Right cardiac atrium (tissue), 5 donors: ENCODE data around the gene RGS14. TPM values are rescaled to one million over a fixed set of nuclear protein-coding genes. Genes with fewer than 3 reads are reported as not detected.

Source experiments
- ATAC-seq, 2 donors: fragments of 200-7000 bp; cut with Tn5 transposase; one replicate each; pipeline versions ENCODE4 v1.8.0 to v1.9.1; 2020; ENCODE audit warnings: moderate library complexity in 2 of 2, mild to moderate bottlenecking in 1 of 2
- DNase-seq, 3 donors: peaks; one replicate each; pipeline ENCODE4 v3.0.0-alpha.2; 2020
- H3K27ac ChIP-seq: one replicate; pipeline ENCODE4 v1.5.1; 2013; ENCODE audit warnings: mild to moderate bottlenecking, low read length, control low read depth, moderate library complexity
- H3K27me3 ChIP-seq: one replicate; pipeline ENCODE4 v1.6.1; 2013; ENCODE audit not compliant: control insufficient read depth, insufficient read depth
- H3K4me1 ChIP-seq: one replicate; pipeline ENCODE4 v1.6.1; 2013; ENCODE audit warnings: low read length; ENCODE audit not compliant: control insufficient read depth, insufficient read depth
- H3K4me3 ChIP-seq: one replicate; pipeline ENCODE4 v1.5.1; 2013; ENCODE audit warnings: low read length, control low read depth
- H3K9me3 ChIP-seq: one replicate; pipeline ENCODE4 v1.6.1; 2013; ENCODE audit warnings: low read length; ENCODE audit not compliant: control insufficient read depth
- WGBS: extraction: QIAGEN DNeasy Blood & Tissue Kit; methylation state at CpG from one replicate; pipeline ENCODE4 v1.1.7; 2013; 5-methylcytosine and 5-hydroxymethylcytosine counted together
- intact Hi-C, 4 donors: fragments of 100-400 bp; cut with DNase I; formaldehyde crosslinking; loops; one replicate each; pipeline versions ENCODE4 v1.11.0 to v1.14.0; 2022 to 2023
- long read RNA-seq, 4 donors: library from polyadenylated mRNA; unstranded; transcript quantifications; one replicate each; pipeline ENCODE4 v2.0.0, GENCODE V29; 2020 to 2021
- polyA plus RNA-seq: library from polyadenylated mRNA; stranded (reverse); fragments of 200-250 nt; gene quantifications from one replicate; pipeline ENCODE4 v1.2.3, GENCODE V29; 2013
- total RNA-seq, 4 donors: library from RNA; stranded (reverse); fragmentation: NEBNext Ultra II Directional; extraction: Animal tissue kit (Norgen Biotek cat#: 25700); gene quantifications; one replicate each; pipeline ENCODE4 v1.2.1, GENCODE V29; 2021
- donor health status: healthy with polysubstance abuse.
- donor health status: DM: no; HTN: yes; CAD: no.
- donor health status: DM: no; HTN: no; CAD: no.
- donor health status: DM: no; HTN: yes; CAD: no; lungs with severe emphysema.
- donor health status: DM: yes; HTN: yes; CAD: no.

Gene RGS14
- total RNA-seq (1 to 10 TPM; 3.8 to 5.1 (median 4.2) TPM), polyA plus RNA-seq (4.6 TPM)
- long read RNA-seq, donor 1, partial matches to known transcripts = 4 of 10 reads
- long read RNA-seq, donor 1, other reads (novel, unspliced or antisense) = 3 of 10 reads
- long read RNA-seq, donor 2, partial matches to known transcripts = 0 of 3 reads
- long read RNA-seq, donor 2, other reads (novel, unspliced or antisense) = 2 of 3 reads
- long read RNA-seq, donor 3, partial matches to known transcripts = 1 of 8 reads
- long read RNA-seq, donor 3, other reads (novel, unspliced or antisense) = 6 of 8 reads
- long read RNA-seq, donor 4, partial matches to known transcripts = 2 of 4 reads
- long read RNA-seq, donor 4, other reads (novel, unspliced or antisense) = 2 of 4 reads

- intact Hi-C loops = no loop called here
- 49% methylated on average over 37 of the region's 37 CpGs for WGBS
- H3K4me3 ChIP-seq = no peak within 1 kb of the TSS
- H3K4me1 ChIP-seq = no peaks in the 10 kb centered on the region
- H3K27me3 ChIP-seq = no peaks in the 10 kb centered on the region
- ATAC-seq (peak; percentile 42 to 50), DNase-seq (peak in 2 of 3 donors; percentile 66 to 79)
- no peaks in the 10 kb centered on the region for H3K9me3 ChIP-seq
- no peak within 1 kb of the TSS for H3K27ac ChIP-seq
Measured at GRCh38 chr5:177357459-177358351, at the start of gene RGS14. RGS14 (plus strand) TSS chr5:177357924; CDS start chr5:177358025, 101 bp downstream.

DNA sequence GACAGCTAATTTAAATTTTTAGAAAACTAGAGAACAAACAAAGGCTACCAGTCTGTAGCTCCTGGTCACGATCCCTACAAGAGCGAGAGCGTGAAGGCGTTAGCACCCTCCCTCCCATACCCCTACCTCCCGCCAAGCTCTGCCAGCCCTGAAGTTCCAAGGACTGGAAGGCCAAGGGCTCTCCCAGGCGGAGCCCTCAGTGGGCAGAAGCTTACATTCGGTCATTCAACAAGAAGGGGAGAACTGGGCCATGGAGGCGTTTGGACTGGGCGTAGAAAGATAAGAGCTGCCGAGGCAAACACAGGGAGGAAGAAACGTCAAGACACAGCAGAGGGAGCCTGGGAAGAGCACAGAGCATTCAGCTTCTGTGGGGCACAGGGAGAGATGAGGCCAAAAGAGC is 49.0 kb upstream of the RGS14 start:
- no peak overlapping the region for H3K4me3 ChIP-seq
- no peaks in the 10 kb centered on the region for H3K9me3 ChIP-seq
- peaks cover 7% of the 10 kb centered on the region for H3K4me1 ChIP-seq
- WGBS = 83% methylated on average over 11 of the region's 11 CpGs
- H3K27me3 ChIP-seq = no peaks in the 10 kb centered on the region
- ATAC-seq = no peak
- no peak overlapping the region for H3K27ac ChIP-seq
- peak in 1 of 3 donors; percentile 19 for DNase-seq
- intact Hi-C loops = loop anchor here in 1 of 4 donors (10.0 kb wide), 1 partner anchor 194 kb away; no protein-coding TSS in a partner anchor

DNA sequence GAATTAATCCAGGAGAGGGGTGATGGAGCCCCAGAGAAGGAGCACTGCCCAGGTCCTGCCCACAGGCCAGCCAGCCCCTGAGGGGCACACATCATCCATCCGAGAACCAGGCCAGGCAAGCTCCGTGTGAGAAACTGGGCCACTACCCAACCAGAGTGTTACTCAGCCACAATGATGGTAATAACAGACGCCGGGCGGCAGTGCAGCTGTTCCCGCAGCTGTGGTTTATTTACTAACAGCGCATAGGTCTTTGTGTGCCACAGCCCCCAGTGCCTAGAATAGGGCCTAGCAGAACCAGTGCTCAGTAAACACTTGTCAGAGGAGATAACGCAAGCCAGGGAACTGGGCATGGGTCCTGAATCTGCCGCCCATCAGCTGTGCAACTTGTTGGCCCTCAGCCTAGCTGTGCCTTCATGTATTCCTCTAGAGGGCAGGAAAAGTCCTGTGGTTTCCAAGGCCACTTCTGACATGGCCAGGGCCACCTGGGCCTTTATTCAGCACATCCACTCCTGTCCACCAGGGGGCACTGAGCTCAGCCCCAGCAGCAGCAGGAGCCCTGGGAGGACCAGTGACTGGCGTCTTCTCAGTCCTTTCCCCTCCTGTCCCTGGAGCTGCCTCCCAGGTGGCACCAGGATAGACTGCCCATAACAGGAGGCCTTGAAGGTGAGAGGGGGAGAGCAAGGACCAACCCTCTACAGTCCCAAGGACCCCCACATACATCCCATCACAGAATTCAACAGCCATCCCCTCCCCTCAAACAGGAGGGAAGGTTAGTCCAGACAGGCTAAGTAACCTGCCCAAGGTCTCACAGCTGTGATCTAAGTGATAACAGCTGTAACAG is 48.2 kb upstream of the RGS14 start:
- intact Hi-C loops = loop anchor here in 2 of 4 donors (10.0 kb wide), 2 partner anchors 195 kb away; partner anchors contain the start of gene DOK3 (in 1 of the 2)
- no peaks in the 10 kb centered on the region for H3K9me3 ChIP-seq
- no peak overlapping the region for H3K4me3 ChIP-seq
- peaks cover 3% of the 10 kb centered on the region for H3K4me1 ChIP-seq
- ATAC-seq (peak in 1 of 2 donors; percentile 15), DNase-seq (peak; percentile 63 to 80 (median 78))
- no peak overlapping the region for H3K27ac ChIP-seq
- no peaks in the 10 kb centered on the region for H3K27me3 ChIP-seq
- 61% methylated on average over 10 of the region's 10 CpGs for WGBS

DNA sequence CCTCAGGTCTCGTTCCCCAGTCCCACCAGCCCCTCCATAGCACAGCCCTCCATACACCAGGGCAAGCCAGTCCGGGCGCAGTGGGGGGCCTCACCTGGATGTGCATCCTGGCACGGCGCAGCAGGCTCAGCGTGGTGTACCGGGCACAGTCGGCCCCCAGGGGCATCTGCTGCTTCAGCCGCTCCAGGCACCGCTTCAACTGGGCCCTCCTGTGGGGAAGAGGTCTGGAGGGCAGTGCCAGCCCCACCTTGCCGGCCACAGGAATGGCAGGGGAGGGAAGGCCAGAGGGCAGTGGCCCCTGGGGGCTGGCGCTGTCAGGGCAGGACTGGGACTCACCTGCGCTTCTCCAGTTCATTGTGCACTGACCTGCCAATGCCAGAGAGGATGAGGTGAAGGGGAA is 47.4 kb upstream of the RGS14 start:
- no peaks in the 10 kb centered on the region for H3K27me3 ChIP-seq
- 90% methylated on average over 13 of the region's 13 CpGs for WGBS
- ATAC-seq = no peak
- H3K4me1 ChIP-seq = peaks cover 3% of the 10 kb centered on the region
- intact Hi-C loops = loop anchor here in 1 of 4 donors (10.0 kb wide), 1 partner anchor 194 kb away; the partner anchor contains the start of gene DOK3
- DNase-seq = peak in 1 of 3 donors; percentile 69
- H3K4me3 ChIP-seq = no peak overlapping the region
- H3K27ac ChIP-seq = no peak overlapping the region
- H3K9me3 ChIP-seq = no peaks in the 10 kb centered on the region

- ATAC-seq = no peak
- Histone ChIP-seq H3K4me1 (peaks cover 3% of the 10 kb centered on the region), H3K4me3 (peak overlapping the region; percentile 50), H3K27ac (no peak overlapping the region), H3K9me3 (no peaks in the 10 kb centered on the region), H3K27me3 (no peaks in the 10 kb centered on the region)
- peak in 1 of 3 donors; percentile 53 for DNase-seq
- 13% methylated on average over 20 of the region's 20 CpGs for WGBS
- intact Hi-C loops = loop anchor here in 1 of 4 donors (10.0 kb wide), 1 partner anchor 194 kb away; the partner anchor contains the start of gene DOK3
Measured at GRCh38 chr5:177310757-177311391, 46.9 kb upstream of the RGS14 start.

DNA sequence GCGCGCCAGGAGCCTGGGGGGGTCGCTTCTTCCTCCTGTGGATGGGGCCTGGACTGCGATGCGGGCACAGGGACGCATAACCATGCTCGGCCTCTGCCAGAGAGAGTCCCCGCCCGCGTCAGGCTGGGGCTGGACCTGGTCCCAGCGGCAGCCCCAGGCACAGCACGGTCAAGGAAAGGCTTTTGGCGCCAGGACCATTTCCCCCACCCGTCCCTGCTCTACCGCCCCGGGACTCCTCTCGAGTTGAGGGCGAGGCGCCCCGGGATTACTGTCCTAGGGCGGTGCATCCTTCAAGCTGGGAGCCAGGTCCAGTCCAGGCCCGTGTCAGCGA is 46.4 kb upstream of the RGS14 start:
- Histone ChIP-seq H3K4me3 (peak overlapping the region; percentile 50), H3K27me3 (no peaks in the 10 kb centered on the region), H3K27ac (no peak overlapping the region), H3K4me1 (peaks cover 3% of the 10 kb centered on the region), H3K9me3 (no peaks in the 10 kb centered on the region)
- intact Hi-C loops = loop anchor here in 1 of 4 donors (10.0 kb wide), 1 partner anchor 193 kb away; the partner anchor contains the start of gene DOK3
- 1% methylated on average over 23 of the region's 23 CpGs for WGBS
- DNase-seq (peak in 1 of 3 donors; percentile 77), ATAC-seq (peak; percentile 10)

GRCh38 chr5:177311723-177312648 is 45.7 kb upstream of the RGS14 start, which contains the start of gene MXD3:
MXD3 (minus strand) TSS chr5:177311898; CDS start chr5:177311830, 68 bp downstream.
- H3K4me1 ChIP-seq = peaks cover 3% of the 10 kb centered on the region
- H3K27me3 ChIP-seq = no peaks in the 10 kb centered on the region
- peak within 1 kb of the TSS; percentile 50 for H3K4me3 ChIP-seq
- no peaks in the 10 kb centered on the region for H3K9me3 ChIP-seq
- intact Hi-C loops = loop anchor here in 1 of 4 donors (10.0 kb wide), 1 partner anchor 193 kb away; the partner anchor contains the start of gene DOK3
- no peak within 1 kb of the TSS for H3K27ac ChIP-seq
- WGBS = under 1% methylated on average over 78 of the region's 78 CpGs
- ATAC-seq (peak; percentile 92 to 93), DNase-seq (peak; percentile 98 to 99 (median 98))

GRCh38 chr5:177312649-177313181 is 45.0 kb upstream of the RGS14 start:
- H3K9me3 ChIP-seq = no peaks in the 10 kb centered on the region
- H3K4me3 ChIP-seq = no peak overlapping the region
- intact Hi-C loops = loop anchor here in 1 of 4 donors (10.0 kb wide), 1 partner anchor 192 kb away; the partner anchor contains the start of gene DOK3
- H3K4me1 ChIP-seq = peaks cover 3% of the 10 kb centered on the region
- ATAC-seq (no peak), DNase-seq (peak in 1 of 3 donors; percentile 53)
- WGBS = 9% methylated on average over 19 of the region's 19 CpGs
- H3K27ac ChIP-seq = no peak overlapping the region
- no peaks in the 10 kb centered on the region for H3K27me3 ChIP-seq
